HG03135 (cell line): ENCODE data around the gene ATF2.

Experiments used
- ATAC-seq: cut with Tn5 transposase; IDR thresholded peaks from one replicate; pipeline ENCODE4 v1.9.1; 2021; ENCODE audit warnings: mild to moderate bottlenecking, moderate library complexity; ENCODE audit not compliant: unreplicated experiment

Gene ATF2

DNA sequence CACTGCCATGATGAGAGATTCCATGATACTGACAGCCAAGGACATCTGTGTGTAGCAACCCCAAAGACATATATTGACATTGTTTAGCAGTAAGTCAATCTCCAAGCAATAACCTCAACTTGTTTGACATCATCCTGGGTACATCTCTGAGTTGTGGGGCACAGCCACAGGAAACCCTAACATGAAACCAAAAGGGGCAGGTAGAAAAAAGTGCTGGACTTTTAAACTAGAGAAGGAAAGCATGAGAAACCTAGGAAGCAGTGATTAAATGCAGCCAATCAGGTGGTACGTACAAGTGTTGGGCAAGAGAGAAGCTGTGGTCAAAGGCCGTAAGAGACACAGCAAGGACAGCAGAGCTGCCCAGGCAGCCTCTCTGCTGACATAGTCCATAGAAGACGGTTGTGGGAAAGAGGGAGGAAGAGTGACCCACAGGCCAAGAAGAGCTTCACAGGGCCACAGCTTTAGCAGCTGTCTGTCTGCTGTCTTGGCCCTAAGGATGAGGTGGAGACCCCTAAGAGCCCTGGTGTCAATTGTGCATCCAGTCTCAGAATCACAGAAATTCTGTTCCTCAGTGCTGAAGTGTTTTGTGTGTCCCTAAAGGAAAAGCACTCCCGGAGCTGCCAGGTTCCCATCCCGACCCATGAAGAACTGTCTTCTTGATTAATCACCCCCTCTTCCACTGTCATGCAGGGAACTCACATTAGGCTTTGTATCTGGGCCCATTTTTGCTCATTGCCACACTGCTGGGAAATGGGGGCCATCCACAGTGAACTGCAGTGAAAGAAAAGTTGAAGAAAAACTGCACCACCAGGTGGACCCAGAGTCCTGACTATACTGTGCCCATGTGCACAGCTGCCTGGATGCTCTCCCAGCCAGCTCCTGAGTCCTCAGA is 137.4 kb downstream of the ATF2 start:
- no peak for ATAC-seq

DNA sequence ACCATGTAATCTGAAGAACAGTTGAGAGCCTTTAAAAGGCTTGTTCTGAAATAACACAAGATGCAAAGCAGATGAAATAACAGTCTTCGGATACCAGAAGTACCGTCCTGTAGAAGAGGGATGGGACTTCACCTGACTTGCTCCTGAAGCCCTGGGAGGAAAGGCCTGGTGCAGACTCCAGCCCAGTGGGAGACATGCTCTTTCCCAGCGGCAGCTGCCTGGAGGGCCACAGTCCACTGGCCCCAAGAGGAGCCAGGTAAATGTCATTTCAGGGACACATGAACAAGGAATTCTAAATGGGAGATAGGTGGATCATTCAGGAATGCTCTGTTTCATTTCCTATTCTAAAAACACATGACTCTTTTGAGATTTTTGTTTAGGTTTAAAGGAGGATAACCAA is 140.2 kb downstream of the ATF2 start:
- no peak for ATAC-seq

GRCh38 chr2:175026385-175026784 is 141.6 kb downstream of the ATF2 start:
- no peak for ATAC-seq

DNA sequence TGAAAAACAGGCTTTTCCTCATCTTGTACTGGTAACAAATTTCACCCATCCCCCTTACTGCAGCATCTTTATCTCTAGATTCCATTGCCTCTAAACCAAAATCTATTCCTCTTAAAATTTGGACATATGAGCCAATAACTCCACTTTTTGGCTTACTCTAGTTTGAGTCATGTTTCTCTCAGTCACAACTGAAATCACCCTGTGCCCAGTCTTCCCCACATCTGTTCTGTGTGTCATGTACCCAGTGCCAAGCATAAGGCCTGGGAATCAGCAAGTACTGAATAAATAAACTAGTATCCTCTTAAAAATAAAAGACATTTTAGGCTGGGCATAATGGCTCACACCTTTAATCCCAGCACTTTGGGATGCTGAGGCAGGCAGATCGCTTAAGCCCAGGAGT is 142.1 kb downstream of the ATF2 start:
- no peak for ATAC-seq

DNA sequence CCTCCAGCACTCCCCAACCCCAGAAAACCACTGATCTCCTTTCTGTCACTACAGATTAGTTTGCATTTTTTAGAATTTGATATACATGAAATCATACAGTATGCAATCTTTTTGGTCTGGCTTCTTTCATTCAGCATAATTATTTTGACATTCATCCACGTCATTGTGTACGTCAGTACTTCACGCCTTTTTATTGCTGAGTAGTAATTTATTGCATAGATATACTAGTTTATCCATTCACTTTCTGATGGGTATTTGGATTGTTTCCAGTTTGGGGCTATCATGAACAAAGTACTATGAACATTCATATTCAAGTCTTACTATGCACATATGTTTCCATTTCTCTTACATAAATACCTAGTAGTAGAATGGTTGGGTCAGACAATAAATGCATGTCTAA is 142.8 kb downstream of the ATF2 start:
- no peak for ATAC-seq

DNA sequence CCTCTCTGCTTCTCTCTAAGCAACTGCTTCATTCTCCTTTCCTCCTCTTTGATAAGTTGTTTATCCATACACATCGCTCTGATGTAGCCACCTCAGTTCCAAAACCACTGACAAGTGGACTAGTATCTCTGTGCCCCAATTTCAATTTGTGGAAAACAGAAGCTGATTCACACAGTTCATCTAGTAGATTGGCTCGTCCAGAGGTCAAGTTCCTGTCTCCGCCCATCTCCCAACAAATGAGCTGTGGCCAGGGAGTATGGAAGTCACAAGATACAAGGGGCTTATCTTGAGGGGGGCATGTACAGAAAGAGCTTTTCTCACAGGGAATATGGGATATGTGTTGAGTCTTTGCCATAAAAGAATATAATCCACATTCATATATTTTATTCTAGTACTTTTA is 145.1 kb downstream of the ATF2 start:
- ATAC-seq = no peak
